A549 (cell line): Measurements from ENCODE around the gene DNAH17. TPM values are rescaled to one million over a fixed set of nuclear protein-coding genes. Genes with fewer than 3 reads are reported as not detected.

Experiments used
- ATAC-seq, 2 experiments: fragments of 200-7000 bp in 1 of 2; fragments of >200 bp in 1 of 2; cut with Nextera tagmentation in 1 of 2; cut with Tn5 transposase in 1 of 2; 3 replicates each; pipeline versions ENCODE4 v1.8.0 to v1.9.1; 2018 to 2020; ENCODE audit warnings: mild to moderate bottlenecking in 1 of 2, moderate library complexity in 1 of 2
- CTCF ChIA-PET: fragments of 300-600 bp; sonication (Branson Sonifier 250); formaldehyde crosslinking; extraction: SDS; loops from one replicate; lab custom pipeline; 2021; ENCODE audit warnings: antibody characterized with exemption, inconsistent platforms; lab: Yijun Ruan, JAX
- POLR2A ChIA-PET: fragments of 350-600 bp; formaldehyde crosslinking; extraction: SDS; loops from one replicate; lab custom pipeline; 2021; ENCODE audit warnings: antibody characterized with exemption, inconsistent platforms; lab: Yijun Ruan, JAX
- DNase-seq, 2 experiments: peaks; one replicate each; pipeline versions ENCODE4 v3.0.0 to v3.0.0-alpha.2; 2011 to 2016; ENCODE audit warnings: low read depth in 1 of 2, low spot score in 1 of 2
- FAIRE-seq: peaks from 2 replicates; lab custom pipeline; 2011; peaks lifted over from hg19 to GRCh38; lab: Jason Lieb, UNC
- H3K27ac ChIP-seq, 2 experiments: fragments of >200 bp; sonication (Bioruptor Twin); formaldehyde crosslinking; 3 replicates each; pipeline ENCODE4 v1.5.1; 2016 to 2017
- H3K4me1 ChIP-seq: fragments of >200 bp; sonication (Bioruptor Twin); formaldehyde crosslinking; 3 replicates; pipeline ENCODE4 v1.6.1; 2016
- H3K4me2 ChIP-seq: fragments of >200 bp; sonication (Bioruptor Twin); formaldehyde crosslinking; 3 replicates; pipeline ENCODE4 v1.6.1; 2016
- H3K4me3 ChIP-seq: fragments of >200 bp; sonication (Bioruptor Twin); formaldehyde crosslinking; 3 replicates; pipeline ENCODE4 v1.5.1; 2016
- H3K9me3 ChIP-seq: fragments of >200 bp; sonication (Bioruptor Twin); formaldehyde crosslinking; 3 replicates; pipeline ENCODE4 v1.6.1; 2016
- BCL3 ChIP-seq: fragments of >200 bp; sonication (Bioruptor Twin); formaldehyde crosslinking; IDR thresholded peaks from 3 replicates; pipeline ENCODE4 v1.6.1; 2016
- CEBPB ChIP-seq, 2 experiments: fragments of >200 bp in 1 of 2; sonication (Bioruptor Twin) in 1 of 2; formaldehyde crosslinking in 1 of 2; IDR thresholded peaks; 2 replicates each; pipeline ENCODE4 v1.6.1; 2012 to 2016
- EP300 ChIP-seq, 2 experiments: fragments of >200 bp; sonication (Bioruptor Twin); formaldehyde crosslinking; IDR thresholded peaks; 2 replicates in 1 of 2; 3 replicates in 1 of 2; pipeline ENCODE4 v1.6.1; 2016 to 2017
- FOSL2 ChIP-seq, 2 experiments: fragments of 450-650 bp in 1 of 2; fragments of >200 bp in 1 of 2; sonication (Bioruptor Twin) in 1 of 2; formaldehyde crosslinking; IDR thresholded peaks; 2 replicates each; pipeline versions ENCODE4 v1.5.0 to v1.6.1; 2016 to 2020; ENCODE audit warnings: mild to moderate bottlenecking in 1 of 2, moderate library complexity in 1 of 2
- HEYL ChIP-seq: fragments of 250-450 bp; sonication (Bioruptor Pico); IDR thresholded peaks from 2 replicates; pipeline ENCODE4 v1.8.0; 2021; ENCODE audit warnings: mild to moderate bottlenecking, moderate library complexity
- JUNB ChIP-seq: fragments of >200 bp; sonication (Bioruptor Twin); formaldehyde crosslinking; IDR thresholded peaks from 2 replicates; pipeline ENCODE4 v1.6.1; 2016
- MAX ChIP-seq: IDR thresholded peaks from 2 replicates; pipeline ENCODE4 v1.6.1; 2012
- NFE2L2 ChIP-seq: fragments of 150-350 bp; conservative IDR thresholded peaks from 2 replicates; pipeline ENCODE4 v1.6.1; 2014; ENCODE audit warnings: low read length
- RAD21 ChIP-seq, 2 experiments: fragments of >200 bp in 1 of 2; sonication (Bioruptor Twin) in 1 of 2; formaldehyde crosslinking in 1 of 2; IDR thresholded peaks in 1 of 2; conservative IDR thresholded peaks in 1 of 2; 2 replicates in 1 of 2; 3 replicates in 1 of 2; pipeline ENCODE4 v1.6.1; 2012 to 2018; ENCODE audit warnings: inconsistent platforms in 1 of 2
- WGBS: methylation state at CpG from one replicate; pipeline ENCODE4 v1.1.6; 2017; ENCODE audit errors: missing lambda C conversion rate; 5-methylcytosine and 5-hydroxymethylcytosine counted together
- polyA plus RNA-seq, 4 experiments: library from polyadenylated mRNA; depleted of rRNA in 3 of 4; stranded (reverse); fragments of >200 nt; fragmentation: RNase III in 1 of 4; extraction: RNeasy Plus Mini Kit Qiagen cat#74134 plus additional on column Dnase treatment in 1 of 4; gene quantifications; 2 replicates in 3 of 4; 3 replicates in 1 of 4; pipeline ENCODE4 v1.2.3, GENCODE V29; 2011 to 2017
- TF ChIP-seq, protein P1 (sequence below): IDR thresholded peaks from 2 replicates; pipeline ENCODE4 v1.6.1; 2012; ENCODE audit warnings: low read depth, borderline replicate concordance
- TF ChIP-seq, protein P2 (sequence below): fragments of >200 bp; sonication (Bioruptor Twin); formaldehyde crosslinking; IDR thresholded peaks from 2 replicates; pipeline ENCODE4 v1.6.1; 2016

Gene DNAH17
- polyA plus RNA-seq, 2 of the 4 experiments (the other 2 are of a cell fraction): 0.21 to 0.26 TPM

GRCh38 chr17:78601577-78602190 is 24.5 kb upstream of the DNAH17 start:
- TF ChIP-seq EP300 (IDR thresholded peaks at IDR 0.05) (peak in 1 of 2 experiments; percentile 22; a peak in 1 of 5 replicates), FOSL2 (IDR thresholded peaks at IDR 0.05) (no peak), FOSL2 (CRISPR knock-in tag; IDR thresholded peaks at IDR 0.05) (peak; percentile 17; the same call in 1 of the 2 replicates), HEYL (CRISPR knock-in tag) (no peak)
- TF ChIP-seq, protein P1, sequence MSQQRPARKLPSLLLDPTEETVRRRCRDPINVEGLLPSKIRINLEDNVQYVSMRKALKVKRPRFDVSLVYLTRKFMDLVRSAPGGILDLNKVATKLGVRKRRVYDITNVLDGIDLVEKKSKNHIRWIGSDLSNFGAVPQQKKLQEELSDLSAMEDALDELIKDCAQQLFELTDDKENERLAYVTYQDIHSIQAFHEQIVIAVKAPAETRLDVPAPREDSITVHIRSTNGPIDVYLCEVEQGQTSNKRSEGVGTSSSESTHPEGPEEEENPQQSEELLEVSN: 0 out of 2 replicates have a peak, but pooled peaks have one; percentile 9
- TF ChIP-seq, all 56 proteins: peak for 3
- ATAC-seq: peak in 1 of 2 experiments; percentile 16; a peak in 3 of 6 replicates
- Histone ChIP-seq H3K4me3 (no peak overlapping the region), H3K4me1 (peaks cover 60% of the 10 kb centered on the region), H3K9me3 (no peaks in the 10 kb centered on the region), H3K27ac (peak overlapping the region; percentile 67 to 94), H3K4me2 (peak overlapping the region; percentile 33)
- ChIA-PET CTCF (interaction anchor here (0.6 to 14.1 kb wide), 8 partner anchors 10 to 1818 kb away, joined by 3 to 126 read pairs (median 4); no protein-coding TSS in a partner anchor), POLR2A (no interaction called here)
- FAIRE-seq: no peak
- 57% methylated on average over 9 of the region's 9 CpGs for WGBS
- DNase-seq: peak in 1 of 2 experiments; percentile 52

GRCh38 chr17:78600181-78600721 is 23.1 kb upstream of the DNAH17 start:
- CTCF ChIA-PET: interaction anchor here (0.9 to 14.1 kb wide), 10 partner anchors 11 to 178 kb away, joined by 3 to 126 read pairs (median 4); no protein-coding TSS in a partner anchor
- FAIRE-seq: no peak

GRCh38 chr17:78599419-78599818 is 22.2 kb upstream of the DNAH17 start:
- DNase-seq (no peak), FAIRE-seq (no peak), ATAC-seq (no peak)
- ChIA-PET CTCF (interaction anchor here (0.9 to 14.1 kb wide), 9 partner anchors 12 to 177 kb away, joined by 3 to 126 read pairs (median 4); no protein-coding TSS in a partner anchor), POLR2A (interaction anchor here (1.1 kb wide), 1 partner anchor 108 kb away, joined by 3 read pairs; no protein-coding TSS in a partner anchor)
- peak; percentile 76 to 80; a peak in 3 of 4 replicates for TF ChIP-seq CEBPB (IDR thresholded peaks at IDR 0.05)
- TF ChIP-seq, protein P2, sequence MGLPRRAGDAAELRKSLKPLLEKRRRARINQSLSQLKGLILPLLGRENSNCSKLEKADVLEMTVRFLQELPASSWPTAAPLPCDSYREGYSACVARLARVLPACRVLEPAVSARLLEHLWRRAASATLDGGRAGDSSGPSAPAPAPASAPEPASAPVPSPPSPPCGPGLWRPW: no peak
- H3K4me2 ChIP-seq: no peak overlapping the region; the same call in 2 of the 3 replicates
- H3K4me1 ChIP-seq: peaks cover 62% of the 10 kb centered on the region
- no peaks in the 10 kb centered on the region; the same call in 2 of the 3 replicates for H3K9me3 ChIP-seq
- WGBS: 88% methylated on average over 5 of the region's 5 CpGs
- H3K27ac ChIP-seq: peak overlapping the region; percentile 67 to 94
- no peak overlapping the region for H3K4me3 ChIP-seq

More at GRCh38 chr17:78600181-78600721, 23.1 kb upstream of the DNAH17 start:
- Histone ChIP-seq H3K4me2 (peak overlapping the region; percentile 14; the same call in 2 of the 3 replicates), H3K4me3 (no peak overlapping the region), H3K4me1 (peaks cover 65% of the 10 kb centered on the region), H3K9me3 (no peaks in the 10 kb centered on the region; the same call in 2 of the 3 replicates), H3K27ac (peak overlapping the region; percentile 67 to 94)
- peak in 1 of 2 experiments; percentile 37; a peak in 3 of 6 replicates for ATAC-seq
- no peak for TF ChIP-seq BCL3
- TF ChIP-seq CEBPB (IDR thresholded peaks at IDR 0.05): 0 out of 4 replicates have a peak, but pooled peaks of 1 of the 2 experiments have one; percentile 1
- no peak for TF ChIP-seq RAD21 (conservative IDR thresholded peaks at IDR 0.05 in 1 of 2, IDR thresholded peaks at IDR 0.05 in 1 of 2)
- TF ChIP-seq, protein P2: no peak
- TF ChIP-seq NFE2L2: no peak
- TF ChIP-seq FOSL2 (IDR thresholded peaks at IDR 0.05): no peak
- TF ChIP-seq FOSL2 (CRISPR knock-in tag; IDR thresholded peaks at IDR 0.05): peak; percentile 36; the same call in 1 of the 2 replicates
- TF ChIP-seq JUNB: no peak
- 0 out of 2 replicates have a peak, but pooled peaks have one; percentile 4 for TF ChIP-seq MAX
- WGBS: 60% methylated on average over 10 of the region's 10 CpGs
- POLR2A ChIA-PET: interaction anchor here (0.6 to 1.1 kb wide), 2 partner anchors 97 to 107 kb away, joined by 3 to 4 read pairs; no protein-coding TSS in a partner anchor
- peak in 1 of 2 experiments; percentile 67 for DNase-seq
